Muscle layer of colon (tissue), 2 donors: ENCODE measurements around the gene PLGRKT.
A peak's percentile ranks its signal among the peaks of the same experiment; 100 is the strongest.
"Not testable (repeated sequence)": the region's sequence is repeated elsewhere in the genome, so short reads cannot be mapped to it uniquely, and the experiment has no call there.

ENCODE experiments used
- H3K27ac ChIP-seq: one replicate; pipeline ENCODE4 v1.7.0; 2013; ENCODE audit warnings: low read depth, mild to moderate bottlenecking, low read length, moderate library complexity
- H3K27me3 ChIP-seq, 2 donors: one replicate each; pipeline ENCODE4 v1.7.0; 2013; ENCODE audit warnings: low read length in 2 of 2, mild to moderate bottlenecking in 2 of 2; ENCODE audit not compliant: insufficient read depth in 2 of 2, control insufficient read depth in 1 of 2
- H3K36me3 ChIP-seq: one replicate; pipeline ENCODE4 v1.7.0; 2013; ENCODE audit warnings: mild to moderate bottlenecking, low read length; ENCODE audit not compliant: insufficient read depth
- H3K4me1 ChIP-seq: one replicate; pipeline ENCODE4 v1.7.0; 2013; ENCODE audit warnings: mild to moderate bottlenecking, low read length; ENCODE audit not compliant: insufficient read depth
- H3K4me3 ChIP-seq, 2 donors: one replicate each; pipeline ENCODE4 v1.7.0; 2013; ENCODE audit warnings: low read length in 2 of 2, low read depth in 1 of 2, mild to moderate bottlenecking in 1 of 2, moderate library complexity in 1 of 2
- H3K9ac ChIP-seq: one replicate; pipeline ENCODE4 v1.7.0; 2013; ENCODE audit warnings: low read length
- H3K9me3 ChIP-seq: one replicate; pipeline ENCODE4 v1.7.0; 2013; ENCODE audit warnings: mild to moderate bottlenecking, low read length
- donor health status: abdominal sarcoma.
- donor health status: Adenocarcinoma of cecum.

PLGRKT gene

GRCh38 chr9:5441043-5441442 is 3.3 kb upstream of the PLGRKT start:
- Histone ChIP-seq H3K27me3 (no peaks in the 10 kb centered on the region), H3K4me3 (no peak overlapping the region), H3K9me3 (no peaks in the 10 kb centered on the region), H3K9ac (no peak overlapping the region), H3K36me3 (no peaks in the 10 kb centered on the region), H3K4me1 (peaks cover 22% of the 10 kb centered on the region), H3K27ac (no peak overlapping the region)

GRCh38 chr9:5440426-5440825 is 2.7 kb upstream of the PLGRKT start:
- Histone ChIP-seq H3K27me3 (no peaks in the 10 kb centered on the region), H3K36me3 (peaks cover 5% of the 10 kb centered on the region), H3K4me1 (peaks cover 22% of the 10 kb centered on the region), H3K9ac (no peak overlapping the region), H3K4me3 (no peak overlapping the region), H3K27ac (no peak overlapping the region), H3K9me3 (no peaks in the 10 kb centered on the region)

- H3K4me3 ChIP-seq = peak overlapping the region in 1 of 2 donors; percentile 97
- H3K4me1 ChIP-seq = peaks cover 22% of the 10 kb centered on the region
- no peaks in the 10 kb centered on the region for H3K9me3 ChIP-seq
- peak overlapping the region; percentile 92 for H3K9ac ChIP-seq
- H3K36me3 ChIP-seq = peaks cover 9% of the 10 kb centered on the region
- no peaks in the 10 kb centered on the region for H3K27me3 ChIP-seq
- H3K27ac ChIP-seq = peak overlapping the region; percentile 75
Observed at GRCh38 chr9:5438301-5439162, 807 bp upstream of the PLGRKT start.

- Histone ChIP-seq H3K9ac (peak overlapping the region; percentile 92), H3K27me3 (no peaks in the 10 kb centered on the region), H3K27ac (no peak overlapping the region), H3K4me1 (peaks cover 22% of the 10 kb centered on the region), H3K9me3 (no peaks in the 10 kb centered on the region), H3K36me3 (peaks cover 9% of the 10 kb centered on the region), H3K4me3 (no peak overlapping the region)
Observed at GRCh38 chr9:5436441-5436840, 1.3 kb downstream of the PLGRKT start.

GRCh38 chr9:5435912-5436311 is 1.8 kb downstream of the PLGRKT start:
- no peak overlapping the region for H3K27ac ChIP-seq
- no peak overlapping the region for H3K9ac ChIP-seq
- no peaks in the 10 kb centered on the region for H3K27me3 ChIP-seq
- peaks cover 22% of the 10 kb centered on the region for H3K4me1 ChIP-seq
- peaks cover 9% of the 10 kb centered on the region for H3K36me3 ChIP-seq
- no peak overlapping the region for H3K4me3 ChIP-seq
- H3K9me3 ChIP-seq = no peaks in the 10 kb centered on the region

- H3K9ac ChIP-seq, H3K4me3 ChIP-seq, H3K27me3 ChIP-seq, H3K27ac ChIP-seq, H3K36me3 ChIP-seq, H3K9me3 ChIP-seq: not testable (repeated sequence)
- H3K4me1 ChIP-seq = peaks cover 22% of the 10 kb centered on the region
Observed at GRCh38 chr9:5433841-5434810, 3.6 kb downstream of the PLGRKT start.

GRCh38 chr9:5433328-5433727 is 4.4 kb downstream of the PLGRKT start:
- H3K27me3 ChIP-seq, H3K36me3 ChIP-seq, H3K27ac ChIP-seq, H3K9me3 ChIP-seq, H3K4me3 ChIP-seq, H3K9ac ChIP-seq: not testable (repeated sequence)
- peaks cover 17% of the 10 kb centered on the region for H3K4me1 ChIP-seq

GRCh38 chr9:5432890-5433289 is 4.8 kb downstream of the PLGRKT start:
- H3K36me3 ChIP-seq, H3K9me3 ChIP-seq, H3K27me3 ChIP-seq, H3K9ac ChIP-seq, H3K4me3 ChIP-seq, H3K27ac ChIP-seq: not testable (repeated sequence)
- peaks cover 13% of the 10 kb centered on the region for H3K4me1 ChIP-seq

- Histone ChIP-seq H3K27me3 (no peaks in the 10 kb centered on the region), H3K36me3 (peaks cover 8% of the 10 kb centered on the region), H3K9ac (no peak overlapping the region), H3K9me3 (no peaks in the 10 kb centered on the region), H3K4me1 (no peaks in the 10 kb centered on the region), H3K27ac (no peak overlapping the region), H3K4me3 (no peak overlapping the region)
Observed at GRCh38 chr9:5430912-5431311, 6.8 kb downstream of the PLGRKT start.

GRCh38 chr9:5429873-5430564 is 7.7 kb downstream of the PLGRKT start:
- no peaks in the 10 kb centered on the region for H3K27me3 ChIP-seq
- H3K4me1 ChIP-seq = no peaks in the 10 kb centered on the region
- no peak overlapping the region for H3K9ac ChIP-seq
- no peak overlapping the region for H3K27ac ChIP-seq
- no peak overlapping the region for H3K4me3 ChIP-seq
- H3K9me3 ChIP-seq = no peaks in the 10 kb centered on the region
- no peaks in the 10 kb centered on the region for H3K36me3 ChIP-seq
